H9 (cell line): ENCODE results near the gene RGS3. TPM values are rescaled to one million over a fixed set of nuclear protein-coding genes. Genes with fewer than 3 reads are reported as not detected.

Experiments used
- DNase-seq: peaks from one replicate; pipeline ENCODE4 v3.0.0-alpha.2; 2017
- H2AFZ ChIP-seq: one replicate; pipeline ENCODE4 v1.6.1; 2013; ENCODE audit warnings: mild to moderate bottlenecking, low read length, control low read depth, moderate library complexity
- H2AK5ac ChIP-seq: 2 replicates; pipeline ENCODE4 v1.6.1; 2013; ENCODE audit warnings: low read length, control low read depth, mixed read lengths; ENCODE audit not compliant: insufficient read length
- H2BK120ac ChIP-seq: one replicate; pipeline ENCODE4 v1.6.1; 2013; ENCODE audit warnings: low read depth, mild to moderate bottlenecking, low read length, control low read depth, inconsistent platforms; ENCODE audit not compliant: poor library complexity, severe bottlenecking
- H2BK12ac ChIP-seq: 2 replicates; pipeline ENCODE4 v1.6.1; 2013; ENCODE audit warnings: low read length, control low read depth, mixed read lengths, low read depth; ENCODE audit not compliant: insufficient read length
- H2BK15ac ChIP-seq: 2 replicates; pipeline ENCODE4 v1.6.1; 2013; ENCODE audit warnings: low read depth, low read length, control low read depth
- H2BK20ac ChIP-seq: one replicate; pipeline ENCODE4 v1.6.1; 2013; ENCODE audit warnings: low read depth, mild to moderate bottlenecking, low read length, control low read depth, inconsistent platforms; ENCODE audit not compliant: poor library complexity, severe bottlenecking
- H2BK5ac ChIP-seq: 2 replicates; pipeline ENCODE4 v1.6.1; 2013; ENCODE audit warnings: low read length, control low read depth, mixed read lengths; ENCODE audit not compliant: insufficient read length
- H3K14ac ChIP-seq: 2 replicates; pipeline ENCODE4 v1.6.1; 2013; ENCODE audit warnings: low read length, control low read depth; ENCODE audit not compliant: insufficient read depth
- H3K18ac ChIP-seq: 2 replicates; pipeline ENCODE4 v1.6.1; 2013; ENCODE audit warnings: low read depth, mild to moderate bottlenecking, mixed read lengths, low read length, control low read depth; ENCODE audit not compliant: insufficient read length
- H3K23ac ChIP-seq: 2 replicates; pipeline ENCODE4 v1.6.1; 2013; ENCODE audit warnings: low read length, control low read depth, mixed read lengths, low read depth; ENCODE audit not compliant: insufficient read length
- H3K23me2 ChIP-seq: 2 replicates; pipeline ENCODE4 v1.6.1; 2013; ENCODE audit warnings: low read depth, mild to moderate bottlenecking, mixed read lengths, low read length, control low read depth; ENCODE audit not compliant: insufficient read length, poor library complexity, severe bottlenecking
- H3K27ac ChIP-seq: 2 replicates; pipeline ENCODE4 v1.5.1; 2013; ENCODE audit warnings: low read length, control low read depth, mixed read lengths, low read depth; ENCODE audit not compliant: insufficient read length
- H3K27me3 ChIP-seq: 2 replicates; pipeline ENCODE4 v1.6.1; 2013; ENCODE audit warnings: low read length, control low read depth, inconsistent platforms; ENCODE audit not compliant: insufficient read depth
- H3K4ac ChIP-seq: 2 replicates; pipeline ENCODE4 v1.6.1; 2013; ENCODE audit warnings: low read depth, mild to moderate bottlenecking, control low read depth, inconsistent platforms, low read length, moderate library complexity
- H3K4me1 ChIP-seq: 2 replicates; pipeline ENCODE4 v1.6.1; 2013; ENCODE audit warnings: low read length, control low read depth, inconsistent platforms; ENCODE audit not compliant: insufficient read depth
- H3K4me2 ChIP-seq: 2 replicates; pipeline ENCODE4 v1.6.1; 2013; ENCODE audit warnings: low read length, control low read depth, mixed read lengths; ENCODE audit not compliant: insufficient read length, insufficient read depth
- H3K56ac ChIP-seq: 2 replicates; pipeline ENCODE4 v1.6.1; 2013; ENCODE audit warnings: low read depth, mild to moderate bottlenecking, mixed read lengths, low read length, control low read depth; ENCODE audit not compliant: insufficient read length
- H3K79me1 ChIP-seq: 2 replicates; pipeline ENCODE4 v1.6.1; 2013; ENCODE audit warnings: low read depth, mild to moderate bottlenecking, moderate library complexity, low read length, control low read depth, inconsistent platforms; ENCODE audit not compliant: insufficient read depth, poor library complexity, severe bottlenecking
- H3K79me2 ChIP-seq: 2 replicates; pipeline ENCODE4 v1.6.1; 2013; ENCODE audit warnings: low read length, control low read depth, inconsistent platforms; ENCODE audit not compliant: insufficient read depth
- H3K9ac ChIP-seq: 2 replicates; pipeline ENCODE4 v1.6.1; 2013; ENCODE audit warnings: low read length, control low read depth, mixed read lengths; ENCODE audit not compliant: insufficient read length; ENCODE audit errors: extremely low read depth
- H3K9me3 ChIP-seq: one replicate; pipeline ENCODE4 v1.6.1; 2013; ENCODE audit warnings: low read depth, low read length, inconsistent platforms; ENCODE audit not compliant: control insufficient read depth
- H3T11ph ChIP-seq: one replicate; pipeline ENCODE4 v1.6.1; 2013; ENCODE audit warnings: mild to moderate bottlenecking, low read length, control low read depth, inconsistent platforms
- H4K20me1 ChIP-seq: one replicate; pipeline ENCODE4 v1.6.1; 2013; ENCODE audit not compliant: control insufficient read depth, insufficient read length, insufficient read depth
- H4K5ac ChIP-seq: 2 replicates; pipeline ENCODE4 v1.6.1; 2013; ENCODE audit warnings: low read depth, mild to moderate bottlenecking, mixed read lengths, low read length, control low read depth; ENCODE audit not compliant: insufficient read length
- H4K8ac ChIP-seq: replicated peaks from 2 replicates; pipeline ENCODE4 v1.6.1; 2013; ENCODE audit warnings: low read length, control low read depth, mixed read lengths, low read depth; ENCODE audit not compliant: insufficient read length
- H4K91ac ChIP-seq: 2 replicates; pipeline ENCODE4 v1.6.1; 2013; ENCODE audit warnings: low read depth, mild to moderate bottlenecking, moderate library complexity, mixed read lengths, low read length, control low read depth; ENCODE audit not compliant: insufficient read length
- H3K27ac Mint-ChIP-seq, 3 experiments: 2 replicates in 2 of 3; 3 replicates in 1 of 3; pipeline ENCODE4 v1.8.0; 2020 to 2021; ENCODE audit warnings: mixed read lengths in 3 of 3, mild to moderate bottlenecking in 1 of 3, moderate library complexity in 1 of 3
- H3K27me3 Mint-ChIP-seq: 2 replicates; pipeline ENCODE4 v1.8.0; 2021; ENCODE audit warnings: low read depth, mild to moderate bottlenecking, moderate library complexity, mixed read lengths
- H3K36me3 Mint-ChIP-seq, 3 experiments: 2 replicates in 2 of 3; 3 replicates in 1 of 3; pipeline ENCODE4 v1.8.0; 2020 to 2021; ENCODE audit warnings: low read depth in 3 of 3, mixed read lengths in 3 of 3; ENCODE audit not compliant: insufficient read depth in 1 of 3
- H3K4me1 Mint-ChIP-seq, 2 experiments: 2 replicates each; pipeline ENCODE4 v1.8.0; 2020; ENCODE audit warnings: mixed read lengths in 2 of 2
- H3K4me3 Mint-ChIP-seq, 2 experiments: 2 replicates in 1 of 2; 3 replicates in 1 of 2; pipeline ENCODE4 v1.8.0; 2020 to 2021; ENCODE audit warnings: mild to moderate bottlenecking in 2 of 2, mixed read lengths in 2 of 2, moderate library complexity in 1 of 2
- H3K9me3 Mint-ChIP-seq, 2 experiments: 2 replicates in 1 of 2; 3 replicates in 1 of 2; pipeline ENCODE4 v1.8.0; 2020; ENCODE audit warnings: mild to moderate bottlenecking in 2 of 2, mixed read lengths in 2 of 2, moderate library complexity in 1 of 2
- WGBS: extraction: QIAGEN DNeasy Blood & Tissue Kit; methylation state at CpG from one replicate; pipeline ENCODE4 v1.1.7; 2013; ENCODE audit warnings: missing lambda C conversion rate, low lambda C conversion rate, mixed read lengths; ENCODE audit not compliant: insufficient read length; ENCODE audit errors: extremely low coverage; 5-methylcytosine and 5-hydroxymethylcytosine counted together
- total RNA-seq: library from RNA; stranded (reverse); gene quantifications from 2 replicates; pipeline ENCODE4 v1.2.1, GENCODE V29; 2021
- TF ChIP-seq, protein P1 (sequence below): fragments of 200-600 bp; sonication (generic); conservative IDR thresholded peaks from 3 replicates; pipeline ENCODE4 v1.8.0; 2021; ENCODE audit warnings: antibody characterized with exemption, mild to moderate bottlenecking

Gene RGS3
- total RNA-seq, 1 experiment from 2014 or later: 13.9 TPM

DNA sequence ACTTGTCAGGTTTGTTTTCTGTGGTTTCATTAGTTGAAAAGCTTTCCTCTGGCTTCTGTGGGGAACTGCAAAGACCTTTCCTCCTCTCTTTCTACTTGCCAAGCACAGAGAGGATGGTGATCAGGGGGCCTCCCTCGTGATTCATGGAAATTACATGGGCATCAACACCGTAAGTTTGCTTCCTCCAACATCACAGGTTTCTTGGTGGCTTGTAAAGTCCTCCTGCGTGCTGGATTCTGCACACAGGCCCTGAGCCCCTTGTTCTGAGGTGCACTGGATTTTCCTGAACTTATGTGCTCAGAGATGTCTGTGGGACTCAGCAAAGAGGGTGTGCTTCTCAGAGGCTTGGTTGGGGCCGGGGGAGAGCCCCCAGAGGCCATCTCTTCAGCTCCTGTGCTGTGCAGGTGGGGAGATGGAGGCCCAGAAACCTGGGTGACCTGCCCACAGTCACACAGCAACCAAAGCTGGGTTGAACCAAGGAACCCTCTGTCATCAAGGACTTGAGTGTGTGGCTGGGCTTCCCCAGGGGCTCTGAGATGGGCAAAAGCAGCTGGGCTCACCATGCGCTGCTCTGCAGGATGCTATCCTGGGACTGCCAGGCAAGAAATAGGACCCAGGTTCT, 36.5 kb downstream of the RGS3 start:
- TF ChIP-seq, protein P1, sequence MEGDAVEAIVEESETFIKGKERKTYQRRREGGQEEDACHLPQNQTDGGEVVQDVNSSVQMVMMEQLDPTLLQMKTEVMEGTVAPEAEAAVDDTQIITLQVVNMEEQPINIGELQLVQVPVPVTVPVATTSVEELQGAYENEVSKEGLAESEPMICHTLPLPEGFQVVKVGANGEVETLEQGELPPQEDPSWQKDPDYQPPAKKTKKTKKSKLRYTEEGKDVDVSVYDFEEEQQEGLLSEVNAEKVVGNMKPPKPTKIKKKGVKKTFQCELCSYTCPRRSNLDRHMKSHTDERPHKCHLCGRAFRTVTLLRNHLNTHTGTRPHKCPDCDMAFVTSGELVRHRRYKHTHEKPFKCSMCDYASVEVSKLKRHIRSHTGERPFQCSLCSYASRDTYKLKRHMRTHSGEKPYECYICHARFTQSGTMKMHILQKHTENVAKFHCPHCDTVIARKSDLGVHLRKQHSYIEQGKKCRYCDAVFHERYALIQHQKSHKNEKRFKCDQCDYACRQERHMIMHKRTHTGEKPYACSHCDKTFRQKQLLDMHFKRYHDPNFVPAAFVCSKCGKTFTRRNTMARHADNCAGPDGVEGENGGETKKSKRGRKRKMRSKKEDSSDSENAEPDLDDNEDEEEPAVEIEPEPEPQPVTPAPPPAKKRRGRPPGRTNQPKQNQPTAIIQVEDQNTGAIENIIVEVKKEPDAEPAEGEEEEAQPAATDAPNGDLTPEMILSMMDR: no peak
- Histone ChIP-seq H3K4me1 (no peaks in the 10 kb centered on the region; the same call in 1 of the 2 replicates), H3K27ac (no peak overlapping the region), H3K4ac (no peak overlapping the region), H3K56ac (no peak overlapping the region), H4K20me1 (no peaks in the 10 kb centered on the region), H3K79me1 (no peaks in the 10 kb centered on the region), H2BK5ac (no peak overlapping the region), H2AK5ac (no peak overlapping the region), H2BK20ac (no peak overlapping the region), H2AFZ (no peak overlapping the region), H3K4me2 (no peak overlapping the region), H2BK12ac (no peak overlapping the region), H3K27me3 (no peaks in the 10 kb centered on the region), H2BK15ac (no peak overlapping the region), H4K5ac (no peak overlapping the region), H4K91ac (no peak overlapping the region), H3K79me2 (no peaks in the 10 kb centered on the region), H2BK120ac (no peak overlapping the region), H3K14ac (no peak overlapping the region), H3K23me2 (no peaks in the 10 kb centered on the region), H3K9me3 (no peaks in the 10 kb centered on the region), H3T11ph (no peak overlapping the region), H3K23ac (no peak overlapping the region), H3K9ac (no peak overlapping the region), H4K8ac (no peak overlapping the region), H3K18ac (no peak overlapping the region)
- H3K4me3 Mint-ChIP-seq: no peak overlapping the region
- H3K27ac Mint-ChIP-seq: no peak overlapping the region
- no peaks in the 10 kb centered on the region; a peak in 1 of 5 replicates for H3K9me3 Mint-ChIP-seq
- no peaks in the 10 kb centered on the region for H3K36me3 Mint-ChIP-seq
- H3K27me3 Mint-ChIP-seq: no peaks in the 10 kb centered on the region
- H3K4me1 Mint-ChIP-seq: peaks cover 32 to 39% of the 10 kb centered on the region in 2 experiments
- DNase-seq: no peak
- WGBS: no CpG with 5 or more reads among the region's 5 CpGs
